GM19099 (cell line): ENCODE data around the gene FAM177A1.

Experiments used
- POLR2A ChIP-seq: IDR thresholded peaks from 3 replicates; pipeline ENCODE4 v1.6.1; 2011; ENCODE audit warnings: low read depth; ENCODE audit not compliant: insufficient read length; ENCODE audit errors: extremely low read depth

Gene FAM177A1

GRCh38 chr14:35047976-35048513 lies 2.0 kb downstream of the FAM177A1 start:
- no peak for TF ChIP-seq POLR2A

DNA sequence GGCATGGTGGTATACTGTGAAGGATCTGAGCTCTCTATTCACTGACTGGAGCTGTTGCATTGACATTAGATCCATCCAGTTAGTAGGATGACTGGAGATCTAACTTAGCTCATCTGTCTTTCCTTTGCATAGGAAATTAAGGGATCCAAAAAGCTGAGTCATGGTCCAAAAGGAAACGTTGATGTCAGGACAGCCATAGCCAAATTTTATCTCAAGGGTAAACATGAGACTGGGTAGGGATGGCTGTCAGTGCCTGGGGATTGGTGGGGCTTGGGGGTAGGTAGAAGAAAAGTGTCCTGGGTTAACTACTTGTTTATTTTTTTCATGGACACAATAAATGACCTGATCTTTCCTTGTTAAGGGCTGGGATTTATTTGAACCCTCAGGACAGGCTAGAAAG lies 4.6 kb downstream of the FAM177A1 start:
- no peak for TF ChIP-seq POLR2A

GRCh38 chr14:35051796-35052195 lies 5.7 kb downstream of the FAM177A1 start:
- no peak for TF ChIP-seq POLR2A

DNA sequence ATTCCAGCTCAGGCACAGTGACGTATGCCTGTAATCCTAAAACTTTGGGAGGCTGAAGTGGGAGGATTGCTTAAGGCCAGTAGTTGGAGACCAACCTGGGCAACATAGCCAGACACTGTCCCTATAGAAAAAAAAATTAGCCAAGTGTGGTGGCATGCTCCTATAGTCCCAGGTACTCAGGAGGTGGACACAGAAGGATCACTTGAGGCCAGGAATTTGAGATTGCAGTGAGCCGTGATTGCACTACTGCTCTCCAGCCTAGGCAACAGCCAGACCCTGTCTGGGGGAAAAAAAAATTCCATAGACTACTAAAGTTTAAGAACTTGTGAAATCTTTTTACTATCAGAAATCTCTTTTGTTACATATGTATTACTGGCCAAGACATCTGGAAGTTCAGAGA lies 6.6 kb downstream of the FAM177A1 start:
- TF ChIP-seq POLR2A, result no peak

- no peak for TF ChIP-seq POLR2A
These were observed 22.4 kb downstream of the FAM177A1 start for GRCh38 chr14:35068238-35069012.

- no peak for TF ChIP-seq POLR2A
These were observed 26.2 kb downstream of the FAM177A1 start for GRCh38 chr14:35072226-35072625.

DNA sequence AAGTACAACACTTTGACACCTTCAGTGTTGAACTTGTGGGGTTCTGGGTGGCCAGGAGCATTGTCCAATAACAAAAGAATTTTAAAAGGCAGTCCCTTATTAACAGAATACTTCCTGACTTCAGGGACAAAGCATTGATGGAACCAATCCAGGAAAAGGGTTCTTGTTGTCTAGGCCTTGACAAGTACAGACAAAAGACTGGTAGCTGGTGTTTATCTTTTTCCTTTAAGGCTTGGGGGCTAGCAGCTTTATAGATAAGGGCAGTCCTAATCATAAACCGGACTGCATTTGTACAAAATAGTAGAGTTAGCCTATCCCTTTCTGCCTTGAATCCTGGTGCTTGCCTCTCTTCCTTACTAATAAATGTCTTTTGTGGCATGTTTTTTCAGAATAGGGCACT lies 27.4 kb downstream of the FAM177A1 start:
- no peak for TF ChIP-seq POLR2A

DNA sequence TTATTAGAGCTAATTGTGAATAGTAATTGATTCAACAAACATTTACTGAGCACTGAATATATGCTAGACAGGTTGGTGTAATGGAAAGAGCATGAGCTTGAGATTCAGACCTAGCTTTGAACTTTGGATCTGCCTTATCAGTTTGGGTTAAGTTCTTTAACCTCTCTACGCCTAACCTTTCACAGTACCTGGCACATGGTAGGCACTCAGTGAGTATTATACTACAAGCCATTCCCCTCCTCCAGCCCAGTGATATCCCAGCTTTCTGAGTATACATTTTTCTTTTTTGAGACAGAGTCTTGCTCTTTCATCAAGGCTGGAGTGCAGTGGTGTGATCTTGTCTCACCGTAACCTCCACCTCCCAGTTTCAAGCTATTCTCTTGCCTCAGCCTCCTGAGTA lies 32.0 kb downstream of the FAM177A1 start:
- no peak for TF ChIP-seq POLR2A

- no peak for TF ChIP-seq POLR2A
These were observed 33.7 kb downstream of the FAM177A1 start for GRCh38 chr14:35079742-35080141.

DNA sequence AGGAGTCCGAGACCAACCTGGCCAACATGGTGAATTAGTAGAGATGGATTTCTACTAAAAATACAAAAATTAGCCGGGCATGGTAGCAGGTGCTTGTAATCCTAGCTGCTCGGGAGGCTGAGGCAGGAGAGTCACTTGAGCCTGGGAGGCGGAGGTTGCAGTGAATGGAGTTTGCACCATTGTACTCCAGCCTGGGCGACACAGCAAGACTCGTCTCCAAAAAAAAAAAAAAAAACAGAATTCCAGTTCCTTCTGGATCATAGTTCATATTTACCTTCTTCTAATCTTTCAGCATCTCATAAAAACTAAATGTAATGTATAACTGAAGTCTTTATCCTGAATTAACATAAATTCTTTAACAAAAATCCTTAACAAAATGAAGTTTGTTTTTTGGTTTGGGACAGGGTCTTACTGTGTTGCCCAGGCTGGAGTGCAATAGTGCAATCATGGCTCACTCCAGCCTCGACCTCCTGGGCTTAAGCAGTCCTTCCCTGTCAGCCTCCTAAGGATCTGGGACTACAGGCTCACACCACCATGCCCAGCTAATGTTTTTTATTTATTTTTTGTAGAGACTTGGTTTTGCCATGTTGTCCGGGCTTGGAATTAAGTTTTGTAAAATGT lies 37.6 kb downstream of the FAM177A1 start:
- TF ChIP-seq POLR2A, result no peak

DNA sequence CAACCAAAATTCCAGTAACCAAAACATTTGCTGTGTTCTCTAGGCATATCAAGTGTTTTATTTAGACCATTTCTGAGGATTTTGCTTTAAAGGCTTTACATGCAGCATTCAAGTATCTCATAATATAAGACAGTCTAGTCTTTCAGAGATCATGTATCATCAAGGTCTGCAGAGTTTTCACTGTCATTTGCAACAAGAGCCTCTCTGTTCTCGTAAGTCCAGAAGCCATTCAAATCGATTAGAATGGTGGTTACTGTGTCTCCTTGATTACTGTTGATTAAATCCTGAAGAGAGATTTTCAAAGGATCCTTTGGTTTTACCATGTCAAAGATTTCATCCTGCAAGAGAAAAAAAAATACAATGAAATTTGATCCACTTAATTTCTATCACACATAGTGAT lies 39.4 kb downstream of the FAM177A1 start:
- TF ChIP-seq POLR2A, result no peak

DNA sequence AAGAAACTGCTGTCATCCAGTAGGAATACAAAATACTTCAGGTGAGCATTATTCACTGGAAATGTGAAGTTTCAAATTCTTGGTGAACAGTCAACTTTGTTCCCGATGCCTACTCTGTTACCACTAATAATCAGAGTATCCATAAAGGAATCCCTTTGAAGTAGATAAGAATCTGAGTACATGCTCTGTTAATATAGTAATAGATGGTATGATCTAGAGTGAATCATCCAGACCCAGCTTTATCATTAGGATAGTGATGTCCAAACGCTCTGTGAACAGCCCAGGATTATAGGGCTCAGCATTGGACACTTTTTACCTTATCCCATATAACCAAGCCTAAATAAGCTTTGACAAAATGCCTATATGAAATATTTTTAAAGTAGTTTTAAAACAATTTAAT lies 42.4 kb downstream of the FAM177A1 start:
- TF ChIP-seq POLR2A, result no peak

DNA sequence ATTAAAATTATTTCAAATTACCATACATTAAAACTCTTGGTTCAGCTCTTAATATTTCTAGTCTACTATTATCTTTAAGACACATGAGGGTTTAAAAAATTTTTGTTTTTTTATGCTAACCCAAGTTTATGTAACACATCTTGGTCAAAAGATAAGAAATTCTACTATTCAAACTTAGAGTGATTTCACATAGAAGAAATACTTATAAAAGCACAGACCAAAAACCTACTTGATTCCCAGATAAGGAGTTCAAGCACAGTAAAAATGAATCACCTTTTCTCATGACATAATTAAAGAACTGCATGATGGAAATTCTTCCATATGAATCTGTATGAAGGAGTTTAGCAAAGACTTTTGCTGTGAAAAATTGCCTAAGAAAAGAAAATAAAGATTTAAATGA lies 61.8 kb downstream of the FAM177A1 start:
- no peak for TF ChIP-seq POLR2A

GRCh38 chr14:35112641-35113040 lies 66.6 kb downstream of the FAM177A1 start:
- no peak for TF ChIP-seq POLR2A

GRCh38 chr14:35113308-35113950 lies 67.4 kb downstream of the FAM177A1 start:
- no peak for TF ChIP-seq POLR2A

GRCh38 chr14:35114036-35114435 lies 68.0 kb downstream of the FAM177A1 start:
- no peak for TF ChIP-seq POLR2A
